Thyroid gland (tissue), 4 donors: ENCODE measurements around the gene ZC3H6. TPM values are rescaled to one million over a fixed set of nuclear protein-coding genes. Genes with fewer than 3 reads are reported as not detected.

ENCODE experiments used
- DNase-seq, 2 donors: peaks; one replicate each; pipeline ENCODE4 v3.0.0-alpha.2; 2019
- H3K27ac ChIP-seq, 3 donors: fragments of 200-600 bp; sonication (generic); 1 replicate in 2 of 3; 2 replicates in 1 of 3; pipeline ENCODE4 v1.5.1; 2016 to 2019; ENCODE audit warnings: mild to moderate bottlenecking in 1 of 3, moderate library complexity in 1 of 3
- H3K27me3 ChIP-seq: fragments of 200-600 bp; sonication (generic); one replicate; pipeline ENCODE4 v1.5.1; 2019
- H3K36me3 ChIP-seq, 2 donors: fragments of 200-600 bp; sonication (generic); one replicate each; pipeline ENCODE4 v1.5.1; 2016 to 2019
- H3K4me1 ChIP-seq, 2 donors: fragments of 200-600 bp; sonication (generic); one replicate each; pipeline ENCODE4 v1.5.1; 2017 to 2019
- H3K4me3 ChIP-seq, 3 donors: fragments of 200-600 bp; sonication (generic); replicated peaks in 1 of 3; 1 replicate in 2 of 3; 2 replicates in 1 of 3; pipeline ENCODE4 v1.5.1; 2016; ENCODE audit warnings: mild to moderate bottlenecking in 1 of 3
- H3K9me3 ChIP-seq: fragments of 200-600 bp; sonication (generic); one replicate; pipeline ENCODE4 v1.5.1; 2017
- CTCF ChIP-seq, 6 experiments: fragments of 200-600 bp in 3 of 6; fragments of 450-650 bp in 3 of 6; sonication (generic) in 3 of 6; IDR thresholded peaks; one replicate each; pipeline ENCODE4 v1.5.1; 2016 to 2019; ENCODE audit warnings: antibody characterized with exemption in 6 of 6, mild to moderate bottlenecking in 2 of 6, inconsistent platforms in 1 of 6, moderate library complexity in 1 of 6
- POLR2A ChIP-seq, 2 donors: fragments of 450-650 bp; IDR thresholded peaks; one replicate each; pipeline ENCODE4 v1.6.1; 2017; ENCODE audit warnings: antibody characterized with exemption in 2 of 2, mild to moderate bottlenecking in 2 of 2, moderate library complexity in 1 of 2
- WGBS, 2 donors: methylation state at CpG; one replicate each; pipeline ENCODE4 v1.1.5; 2017; 5-methylcytosine and 5-hydroxymethylcytosine counted together
- intact Hi-C: fragments of 100-400 bp; cut with DNase I; formaldehyde crosslinking; loops from one replicate; pipeline ENCODE4 v1.15.1; 2023
- total RNA-seq, 4 donors: library from RNA; depleted of rRNA; stranded (reverse); fragments of >200 nt; gene quantifications; one replicate each; pipeline ENCODE4 v1.2.3, GENCODE V29; 2016

Gene ZC3H6
- total RNA-seq, 4 donors from 2014 or later = 17.4 to 20.1 (median 19.0) TPM

- Histone ChIP-seq H3K4me1 (no peaks in the 10 kb centered on the region), H3K27ac (no peak overlapping the region), H3K9me3 (no peaks in the 10 kb centered on the region), H3K27me3 (no peaks in the 10 kb centered on the region), H3K4me3 (no peak overlapping the region), H3K36me3 (peaks cover 11 to 14% of the 10 kb centered on the region in 2 donors)
- intact Hi-C loops = no loop called here
- DNase-seq = no peak
- TF ChIP-seq CTCF (IDR thresholded peaks at IDR 0.05) (no peak), POLR2A (IDR thresholded peaks at IDR 0.05) (no peak)
- 92 to 97% methylated on average over 3 of the region's 3 CpGs for WGBS, 2 donors
Observed at GRCh38 chr2:112321375-112322320, 46.3 kb downstream of the ZC3H6 start.

GRCh38 chr2:112322919-112323318, 47.5 kb downstream of the ZC3H6 start:
- H3K27me3 ChIP-seq = no peaks in the 10 kb centered on the region
- DNase-seq = no peak
- no peak overlapping the region for H3K27ac ChIP-seq
- 97 to 98% methylated on average over 3 of the region's 3 CpGs for WGBS, 2 donors
- no peaks in the 10 kb centered on the region for H3K9me3 ChIP-seq
- peaks cover 14 to 17% of the 10 kb centered on the region in 2 donors for H3K36me3 ChIP-seq
- no peaks in the 10 kb centered on the region for H3K4me1 ChIP-seq
- H3K4me3 ChIP-seq = no peak overlapping the region
- intact Hi-C loops = no loop called here
- TF ChIP-seq CTCF (IDR thresholded peaks at IDR 0.05) (no peak), POLR2A (IDR thresholded peaks at IDR 0.05) (no peak)

- WGBS, 2 donors = 78 to 81% methylated on average over 5 of the region's 5 CpGs
- Histone ChIP-seq H3K9me3 (no peaks in the 10 kb centered on the region), H3K36me3 (peaks cover 3 to 11% of the 10 kb centered on the region in 2 donors), H3K27me3 (no peaks in the 10 kb centered on the region), H3K4me1 (no peaks in the 10 kb centered on the region), H3K4me3 (no peak overlapping the region), H3K27ac (no peak overlapping the region)
- intact Hi-C loops = no loop called here
- no peak for DNase-seq
- TF ChIP-seq POLR2A (IDR thresholded peaks at IDR 0.05) (no peak), CTCF (IDR thresholded peaks at IDR 0.05) (no peak)
Observed at GRCh38 chr2:112332123-112332696, 56.8 kb downstream of the ZC3H6 start.

GRCh38 chr2:112335600-112335999, 60.2 kb downstream of the ZC3H6 start:
- peaks cover 0 to 11% of the 10 kb centered on the region in 2 donors for H3K36me3 ChIP-seq
- WGBS, 2 donors = 96 to 100% methylated on average over 1 of the region's 1 CpG
- H3K27ac ChIP-seq = no peak overlapping the region
- intact Hi-C loops = no loop called here
- TF ChIP-seq CTCF (IDR thresholded peaks at IDR 0.05) = no peak
- no peak for TF ChIP-seq POLR2A (IDR thresholded peaks at IDR 0.05)
- H3K9me3 ChIP-seq = no peaks in the 10 kb centered on the region
- H3K27me3 ChIP-seq = no peaks in the 10 kb centered on the region
- H3K4me1 ChIP-seq = no peaks in the 10 kb centered on the region
- no peak for DNase-seq
- no peak overlapping the region for H3K4me3 ChIP-seq

- no peak for DNase-seq
- Histone ChIP-seq H3K9me3 (no peaks in the 10 kb centered on the region), H3K36me3 (no peaks in the 10 kb centered on the region), H3K4me1 (no peaks in the 10 kb centered on the region), H3K4me3 (no peak overlapping the region), H3K27ac (no peak overlapping the region), H3K27me3 (no peaks in the 10 kb centered on the region)
- intact Hi-C loops = no loop called here
- WGBS, 2 donors = 78 to 81% methylated on average over 2 of the region's 2 CpGs
- TF ChIP-seq POLR2A (IDR thresholded peaks at IDR 0.05) = no peak
- TF ChIP-seq CTCF (IDR thresholded peaks at IDR 0.05) = no peak
Observed at GRCh38 chr2:112339986-112340385, 64.6 kb downstream of the ZC3H6 start.
